H9 (cell line): ENCODE results near the gene DHH. TPM values are rescaled to one million over a fixed set of nuclear protein-coding genes. Genes with fewer than 3 reads are reported as not detected.

Source experiments
- DNase-seq: peaks from one replicate; pipeline ENCODE4 v3.0.0-alpha.2; 2017
- H2AFZ ChIP-seq: one replicate; pipeline ENCODE4 v1.6.1; 2013; ENCODE audit warnings: mild to moderate bottlenecking, low read length, control low read depth, moderate library complexity
- H2AK5ac ChIP-seq: 2 replicates; pipeline ENCODE4 v1.6.1; 2013; ENCODE audit warnings: low read length, control low read depth, mixed read lengths; ENCODE audit not compliant: insufficient read length
- H2BK120ac ChIP-seq: one replicate; pipeline ENCODE4 v1.6.1; 2013; ENCODE audit warnings: low read depth, mild to moderate bottlenecking, low read length, control low read depth, inconsistent platforms; ENCODE audit not compliant: poor library complexity, severe bottlenecking
- H2BK12ac ChIP-seq: 2 replicates; pipeline ENCODE4 v1.6.1; 2013; ENCODE audit warnings: low read length, control low read depth, mixed read lengths, low read depth; ENCODE audit not compliant: insufficient read length
- H2BK15ac ChIP-seq: 2 replicates; pipeline ENCODE4 v1.6.1; 2013; ENCODE audit warnings: low read depth, low read length, control low read depth
- H2BK20ac ChIP-seq: one replicate; pipeline ENCODE4 v1.6.1; 2013; ENCODE audit warnings: low read depth, mild to moderate bottlenecking, low read length, control low read depth, inconsistent platforms; ENCODE audit not compliant: poor library complexity, severe bottlenecking
- H2BK5ac ChIP-seq: 2 replicates; pipeline ENCODE4 v1.6.1; 2013; ENCODE audit warnings: low read length, control low read depth, mixed read lengths; ENCODE audit not compliant: insufficient read length
- H3K14ac ChIP-seq: 2 replicates; pipeline ENCODE4 v1.6.1; 2013; ENCODE audit warnings: low read length, control low read depth; ENCODE audit not compliant: insufficient read depth
- H3K18ac ChIP-seq: 2 replicates; pipeline ENCODE4 v1.6.1; 2013; ENCODE audit warnings: low read depth, mild to moderate bottlenecking, mixed read lengths, low read length, control low read depth; ENCODE audit not compliant: insufficient read length
- H3K23ac ChIP-seq: 2 replicates; pipeline ENCODE4 v1.6.1; 2013; ENCODE audit warnings: low read length, control low read depth, mixed read lengths, low read depth; ENCODE audit not compliant: insufficient read length
- H3K23me2 ChIP-seq: 2 replicates; pipeline ENCODE4 v1.6.1; 2013; ENCODE audit warnings: low read depth, mild to moderate bottlenecking, mixed read lengths, low read length, control low read depth; ENCODE audit not compliant: insufficient read length, poor library complexity, severe bottlenecking
- H3K27ac ChIP-seq: 2 replicates; pipeline ENCODE4 v1.5.1; 2013; ENCODE audit warnings: low read length, control low read depth, mixed read lengths, low read depth; ENCODE audit not compliant: insufficient read length
- H3K27me3 ChIP-seq: 2 replicates; pipeline ENCODE4 v1.6.1; 2013; ENCODE audit warnings: low read length, control low read depth, inconsistent platforms; ENCODE audit not compliant: insufficient read depth
- H3K4ac ChIP-seq: 2 replicates; pipeline ENCODE4 v1.6.1; 2013; ENCODE audit warnings: low read depth, mild to moderate bottlenecking, control low read depth, inconsistent platforms, low read length, moderate library complexity
- H3K4me1 ChIP-seq: 2 replicates; pipeline ENCODE4 v1.6.1; 2013; ENCODE audit warnings: low read length, control low read depth, inconsistent platforms; ENCODE audit not compliant: insufficient read depth
- H3K4me2 ChIP-seq: 2 replicates; pipeline ENCODE4 v1.6.1; 2013; ENCODE audit warnings: low read length, control low read depth, mixed read lengths; ENCODE audit not compliant: insufficient read length, insufficient read depth
- H3K56ac ChIP-seq: 2 replicates; pipeline ENCODE4 v1.6.1; 2013; ENCODE audit warnings: low read depth, mild to moderate bottlenecking, mixed read lengths, low read length, control low read depth; ENCODE audit not compliant: insufficient read length
- H3K79me1 ChIP-seq: 2 replicates; pipeline ENCODE4 v1.6.1; 2013; ENCODE audit warnings: low read depth, mild to moderate bottlenecking, moderate library complexity, low read length, control low read depth, inconsistent platforms; ENCODE audit not compliant: insufficient read depth, poor library complexity, severe bottlenecking
- H3K79me2 ChIP-seq: 2 replicates; pipeline ENCODE4 v1.6.1; 2013; ENCODE audit warnings: low read length, control low read depth, inconsistent platforms; ENCODE audit not compliant: insufficient read depth
- H3K9ac ChIP-seq: 2 replicates; pipeline ENCODE4 v1.6.1; 2013; ENCODE audit warnings: low read length, control low read depth, mixed read lengths; ENCODE audit not compliant: insufficient read length; ENCODE audit errors: extremely low read depth
- H3K9me3 ChIP-seq: one replicate; pipeline ENCODE4 v1.6.1; 2013; ENCODE audit warnings: low read depth, low read length, inconsistent platforms; ENCODE audit not compliant: control insufficient read depth
- H3T11ph ChIP-seq: one replicate; pipeline ENCODE4 v1.6.1; 2013; ENCODE audit warnings: mild to moderate bottlenecking, low read length, control low read depth, inconsistent platforms
- H4K20me1 ChIP-seq: one replicate; pipeline ENCODE4 v1.6.1; 2013; ENCODE audit not compliant: control insufficient read depth, insufficient read length, insufficient read depth
- H4K5ac ChIP-seq: 2 replicates; pipeline ENCODE4 v1.6.1; 2013; ENCODE audit warnings: low read depth, mild to moderate bottlenecking, mixed read lengths, low read length, control low read depth; ENCODE audit not compliant: insufficient read length
- H4K8ac ChIP-seq: replicated peaks from 2 replicates; pipeline ENCODE4 v1.6.1; 2013; ENCODE audit warnings: low read length, control low read depth, mixed read lengths, low read depth; ENCODE audit not compliant: insufficient read length
- H4K91ac ChIP-seq: 2 replicates; pipeline ENCODE4 v1.6.1; 2013; ENCODE audit warnings: low read depth, mild to moderate bottlenecking, moderate library complexity, mixed read lengths, low read length, control low read depth; ENCODE audit not compliant: insufficient read length
- H3K27ac Mint-ChIP-seq, 3 experiments: 2 replicates in 2 of 3; 3 replicates in 1 of 3; pipeline ENCODE4 v1.8.0; 2020 to 2021; ENCODE audit warnings: mixed read lengths in 3 of 3, mild to moderate bottlenecking in 1 of 3, moderate library complexity in 1 of 3
- H3K27me3 Mint-ChIP-seq: 2 replicates; pipeline ENCODE4 v1.8.0; 2021; ENCODE audit warnings: low read depth, mild to moderate bottlenecking, moderate library complexity, mixed read lengths
- H3K36me3 Mint-ChIP-seq, 3 experiments: 2 replicates in 2 of 3; 3 replicates in 1 of 3; pipeline ENCODE4 v1.8.0; 2020 to 2021; ENCODE audit warnings: low read depth in 3 of 3, mixed read lengths in 3 of 3; ENCODE audit not compliant: insufficient read depth in 1 of 3
- H3K4me1 Mint-ChIP-seq, 2 experiments: 2 replicates each; pipeline ENCODE4 v1.8.0; 2020; ENCODE audit warnings: mixed read lengths in 2 of 2
- H3K4me3 Mint-ChIP-seq, 2 experiments: 2 replicates in 1 of 2; 3 replicates in 1 of 2; pipeline ENCODE4 v1.8.0; 2020 to 2021; ENCODE audit warnings: mild to moderate bottlenecking in 2 of 2, mixed read lengths in 2 of 2, moderate library complexity in 1 of 2
- H3K9me3 Mint-ChIP-seq, 2 experiments: 2 replicates in 1 of 2; 3 replicates in 1 of 2; pipeline ENCODE4 v1.8.0; 2020; ENCODE audit warnings: mild to moderate bottlenecking in 2 of 2, mixed read lengths in 2 of 2, moderate library complexity in 1 of 2
- CTCF ChIP-seq: fragments of 200-600 bp; sonication (generic); conservative IDR thresholded peaks from 3 replicates; pipeline ENCODE4 v1.8.0; 2021; ENCODE audit warnings: antibody characterized with exemption, mild to moderate bottlenecking
- WGBS: extraction: QIAGEN DNeasy Blood & Tissue Kit; methylation state at CpG from one replicate; pipeline ENCODE4 v1.1.7; 2013; ENCODE audit warnings: missing lambda C conversion rate, low lambda C conversion rate, mixed read lengths; ENCODE audit not compliant: insufficient read length; ENCODE audit errors: extremely low coverage; 5-methylcytosine and 5-hydroxymethylcytosine counted together
- total RNA-seq: library from RNA; stranded (reverse); gene quantifications from 2 replicates; pipeline ENCODE4 v1.2.1, GENCODE V29; 2021

Gene DHH
- total RNA-seq, 1 experiment from 2014 or later = 0.20 TPM

GRCh38 chr12:49054096-49054495 is 40.5 kb downstream of the DHH start:
- H3K4me1 Mint-ChIP-seq = peaks cover 40 to 43% of the 10 kb centered on the region in 2 experiments
- no peak overlapping the region for H3K27ac Mint-ChIP-seq
- Histone ChIP-seq H2BK15ac (no peak overlapping the region), H2BK12ac (no peak overlapping the region), H3K4ac (no peak overlapping the region), H3K9me3 (no peaks in the 10 kb centered on the region), H2BK5ac (no peak overlapping the region), H4K91ac (no peak overlapping the region), H3K56ac (no peak overlapping the region), H3K4me1 (peaks cover 14% of the 10 kb centered on the region), H2AK5ac (no peak overlapping the region), H3K27ac (no peak overlapping the region), H3K23ac (no peak overlapping the region), H3K79me2 (peaks cover 41% of the 10 kb centered on the region), H3K14ac (no peak overlapping the region), H3K79me1 (peaks cover 26% of the 10 kb centered on the region), H3K23me2 (peaks cover 12% of the 10 kb centered on the region), H2AFZ (no peak overlapping the region), H3K4me2 (no peak overlapping the region), H4K5ac (no peak overlapping the region), H2BK120ac (no peak overlapping the region), H4K8ac (no peak overlapping the region), H3K27me3 (no peaks in the 10 kb centered on the region), H3T11ph (no peak overlapping the region), H3K9ac (no peak overlapping the region), H3K18ac (no peak overlapping the region), H2BK20ac (no peak overlapping the region), H4K20me1 (no peaks in the 10 kb centered on the region)
- peaks cover 56 to 71% (median 69%) of the 10 kb centered on the region in 3 experiments for H3K36me3 Mint-ChIP-seq
- no peak for TF ChIP-seq CTCF
- no peak overlapping the region for H3K4me3 Mint-ChIP-seq
- no peaks in the 10 kb centered on the region for H3K9me3 Mint-ChIP-seq
- no CpG with 5 or more reads among the region's 5 CpGs for WGBS
- DNase-seq = no peak
- H3K27me3 Mint-ChIP-seq = no peaks in the 10 kb centered on the region
